GM23338 (cell line): ENCODE measurements around the gene JAM3. TPM values are rescaled to one million over a fixed set of nuclear protein-coding genes. Genes with fewer than 3 reads are reported as not detected.

ENCODE experiments used
- ATAC-seq: fragments of 200-7000 bp; cut with Tn5 transposase; 3 replicates; pipeline ENCODE4 v1.9.1; 2020
- DNase-seq: peaks from one replicate; pipeline ENCODE4 v3.0.0-alpha.2; 2015; ENCODE audit warnings: low spot score
- H2AFZ ChIP-seq: fragments of 200-600 bp; sonication (generic); 2 replicates; pipeline ENCODE4 v1.8.0; 2016; ENCODE audit warnings: antibody characterized with exemption, mild to moderate bottlenecking, moderate library complexity
- H3F3A ChIP-seq: fragments of 200-600 bp; sonication (generic); replicated peaks from 2 replicates; pipeline ENCODE4 v1.8.0; 2017; ENCODE audit warnings: antibody characterized with exemption, mixed run types, low read depth
- H3K27ac ChIP-seq: fragments of 200-600 bp; sonication (generic); 2 replicates; pipeline ENCODE4 v1.6.1; 2016; ENCODE audit warnings: low read depth
- H3K27me3 ChIP-seq: fragments of 200-600 bp; sonication (generic); 2 replicates; pipeline ENCODE4 v1.8.0; 2016; ENCODE audit warnings: mild to moderate bottlenecking, mixed run types, moderate library complexity; ENCODE audit not compliant: insufficient read depth
- H3K36me3 ChIP-seq: fragments of 200-600 bp; sonication (generic); 2 replicates; pipeline ENCODE4 v1.8.0; 2016; ENCODE audit warnings: mild to moderate bottlenecking; ENCODE audit not compliant: insufficient read depth
- H3K4me1 ChIP-seq: fragments of 200-600 bp; sonication (generic); 2 replicates; pipeline ENCODE4 v1.8.0; 2016; ENCODE audit warnings: mild to moderate bottlenecking, moderate library complexity; ENCODE audit not compliant: insufficient read depth
- H3K4me2 ChIP-seq: fragments of 200-600 bp; sonication (generic); 2 replicates; pipeline ENCODE4 v1.7.1; 2017; ENCODE audit warnings: mixed run types
- H3K4me3 ChIP-seq: fragments of 200-600 bp; sonication (generic); 2 replicates; pipeline ENCODE4 v1.6.1; 2016; ENCODE audit warnings: mixed run types
- H3K79me2 ChIP-seq: fragments of 200-600 bp; sonication (generic); replicated peaks from 2 replicates; pipeline ENCODE4 v1.8.0; 2017; ENCODE audit warnings: mild to moderate bottlenecking; ENCODE audit not compliant: insufficient read depth
- H3K9me2 ChIP-seq: fragments of 200-600 bp; sonication (generic); 2 replicates; pipeline ENCODE4 v1.8.0; 2017; ENCODE audit not compliant: insufficient read depth
- H4K20me1 ChIP-seq: fragments of 200-600 bp; sonication (generic); replicated peaks from 2 replicates; pipeline ENCODE4 v1.8.0; 2017; ENCODE audit warnings: mild to moderate bottlenecking; ENCODE audit not compliant: insufficient read depth
- H3K27ac Mint-ChIP-seq: 2 replicates; pipeline ENCODE4 v1.8.0; 2020; ENCODE audit warnings: inconsistent platforms, mild to moderate bottlenecking, moderate library complexity, mixed read lengths
- H3K27me3 Mint-ChIP-seq: 3 replicates; pipeline ENCODE4 v1.8.0; 2022; ENCODE audit warnings: low read depth, mild to moderate bottlenecking, moderate library complexity, mixed read lengths, inconsistent platforms; ENCODE audit not compliant: insufficient read depth, poor library complexity
- H3K36me3 Mint-ChIP-seq: 3 replicates; pipeline ENCODE4 v1.8.0; 2021; ENCODE audit warnings: low read depth, mild to moderate bottlenecking, inconsistent platforms, moderate library complexity, mixed read lengths
- H3K4me1 Mint-ChIP-seq: 3 replicates; pipeline ENCODE4 v1.8.0; 2020; ENCODE audit warnings: mild to moderate bottlenecking, inconsistent platforms, mixed read lengths
- H3K4me3 Mint-ChIP-seq: 3 replicates; pipeline ENCODE4 v1.8.0; 2021; ENCODE audit warnings: moderate library complexity, mild to moderate bottlenecking, inconsistent platforms, mixed read lengths
- H3K9me3 Mint-ChIP-seq: 3 replicates; pipeline ENCODE4 v1.8.0; 2020; ENCODE audit warnings: moderate library complexity, mild to moderate bottlenecking, inconsistent platforms, mixed read lengths
- CREB1 ChIP-seq: fragments of 250-450 bp; sonication (Bioruptor Pico); IDR thresholded peaks from 2 replicates; pipeline ENCODE4 v1.5.0; 2020; ENCODE audit warnings: low read depth, mild to moderate bottlenecking, moderate library complexity
- EZH2 ChIP-seq: fragments of 200-600 bp; sonication (generic); IDR thresholded peaks from one replicate; pipeline ENCODE4 v1.8.0; 2017; ENCODE audit warnings: antibody characterized with exemption, mild to moderate bottlenecking, low read depth; ENCODE audit not compliant: unreplicated experiment
- EZH2phosphoT487 ChIP-seq: fragments of 200-600 bp; sonication (generic); IDR thresholded peaks from one replicate; pipeline ENCODE4 v1.8.1; 2018; ENCODE audit warnings: antibody characterized with exemption; ENCODE audit not compliant: unreplicated experiment
- JUNB ChIP-seq: IDR thresholded peaks from one replicate; pipeline ENCODE4 v1.6.1; 2016; ENCODE audit warnings: antibody characterized with exemption; ENCODE audit not compliant: unreplicated experiment
- NANOG ChIP-seq: IDR thresholded peaks from 2 replicates; pipeline ENCODE4 v1.6.1; 2016; ENCODE audit warnings: antibody characterized with exemption, borderline replicate concordance
- POLR2AphosphoS5 ChIP-seq: IDR thresholded peaks from 2 replicates; pipeline ENCODE4 v1.6.1; 2016; ENCODE audit warnings: antibody characterized with exemption, low read depth
- STAT1 ChIP-seq: IDR thresholded peaks from one replicate; pipeline ENCODE4 v1.6.1; 2016; ENCODE audit warnings: antibody characterized with exemption; ENCODE audit not compliant: unreplicated experiment
- ZNF114 ChIP-seq: fragments of 250-450 bp; sonication (Bioruptor Pico); IDR thresholded peaks from 2 replicates; pipeline ENCODE4 v1.5.0; 2020; ENCODE audit warnings: mild to moderate bottlenecking, moderate library complexity
- ZNF331 ChIP-seq: fragments of 250-450 bp; sonication (Bioruptor Pico); IDR thresholded peaks from 2 replicates; pipeline ENCODE4 v1.5.0; 2020; ENCODE audit warnings: low read depth, mild to moderate bottlenecking, moderate library complexity
- polyA plus RNA-seq: library from polyadenylated mRNA; unstranded; fragments of >200 nt; fragmentation: Nextera tagmentation; extraction: Ambion mirVana; gene quantifications from 2 replicates; pipeline ENCODE4 v1.2.1, GENCODE V29; 2016
- total RNA-seq: library from RNA; depleted of rRNA; stranded (reverse); fragments of >200 nt; shearing (Covaris generic); gene quantifications from 2 replicates; pipeline ENCODE4 v1.2.3, GENCODE V29; 2014
- TF ChIP-seq, protein P1 (sequence below), 2 experiments: fragments of 200-600 bp in 1 of 2; sonication (generic) in 1 of 2; conservative IDR thresholded peaks; 2 replicates each; pipeline versions ENCODE4 v1.5.1 to v1.6.1; 2016 to 2017; ENCODE audit warnings: antibody characterized with exemption in 2 of 2, low read depth in 2 of 2, mild to moderate bottlenecking in 2 of 2, moderate library complexity in 1 of 2
- TF ChIP-seq, protein P2 (sequence below): IDR thresholded peaks from one replicate; pipeline ENCODE4 v1.6.1; 2018; ENCODE audit warnings: antibody characterized with exemption; ENCODE audit not compliant: unreplicated experiment

Gene JAM3
- total and polyA plus RNA-seq, 2 experiments from 2014 or later = 14.1 to 41.5 TPM

DNA sequence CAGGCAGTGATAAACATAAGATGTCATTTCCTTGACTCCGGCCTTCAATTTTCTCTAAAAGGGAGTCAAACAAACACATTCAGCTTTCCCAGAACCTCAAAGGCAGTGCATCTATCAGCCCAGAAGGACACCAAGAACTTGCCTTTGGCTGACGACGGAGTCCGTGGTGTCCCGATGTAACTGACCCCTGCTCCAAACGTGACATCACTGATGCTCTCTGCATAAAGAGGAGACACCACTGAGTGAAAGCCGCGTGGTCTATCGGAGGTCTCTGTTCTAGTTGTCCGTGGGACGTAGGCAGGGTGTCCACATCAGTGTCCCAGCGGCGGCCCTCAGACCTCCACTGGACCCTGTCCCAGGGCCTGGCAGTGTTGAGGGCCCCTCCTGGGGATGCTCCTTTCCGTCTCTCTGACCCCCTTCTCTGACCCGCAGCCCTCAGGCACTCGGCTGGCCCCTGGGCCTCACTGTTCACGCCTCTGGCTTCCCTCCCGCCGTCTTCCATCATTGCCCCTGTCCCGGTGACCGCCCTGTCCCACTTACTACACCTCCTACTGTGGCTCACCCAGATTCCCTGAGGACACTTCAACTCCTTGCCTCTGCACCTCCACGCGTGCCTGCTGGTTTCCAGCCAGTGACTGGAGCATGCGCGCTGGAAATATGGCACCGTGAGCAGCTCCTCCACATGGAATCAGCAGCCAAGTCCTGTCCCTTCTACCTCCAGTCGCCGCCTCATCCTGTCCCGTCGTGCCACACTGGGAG is 84.5 kb downstream of the JAM3 start:
- Mint-ChIP-seq H3K27me3 (peaks cover 19% of the 10 kb centered on the region), H3K4me1 (no peaks in the 10 kb centered on the region), H3K27ac (no peak overlapping the region), H3K36me3 (peaks cover 79% of the 10 kb centered on the region), H3K4me3 (no peak overlapping the region), H3K9me3 (no peaks in the 10 kb centered on the region; the same call in 1 of the 3 replicates)
- no peaks in the 10 kb centered on the region for H3K79me2 ChIP-seq
- ATAC-seq (no peak), DNase-seq (no peak)
- no peaks in the 10 kb centered on the region for H3K9me2 ChIP-seq
- peaks cover 41% of the 10 kb centered on the region for H3K36me3 ChIP-seq
- no peak overlapping the region for H2AFZ ChIP-seq
- peaks cover 8% of the 10 kb centered on the region for H4K20me1 ChIP-seq
- no peak overlapping the region for H3K27ac ChIP-seq
- no peak overlapping the region for H3K4me3 ChIP-seq
- H3K4me2 ChIP-seq = no peak overlapping the region
- 0 out of 2 replicates have a peak, but pooled peaks cover 3% of the 10 kb centered on the region for H3F3A ChIP-seq
- H3K4me1 ChIP-seq = no peaks in the 10 kb centered on the region
- TF ChIP-seq CREB1 (CRISPR knock-in tag) (no peak), STAT1 (no peak), NANOG (no peak), JUNB (no peak), ZNF331 (CRISPR knock-in tag) (no peak), POLR2AphosphoS5 (no peak), ZNF114 (CRISPR knock-in tag) (no peak), EZH2phosphoT487 (no peak)
- TF ChIP-seq, protein P1, sequence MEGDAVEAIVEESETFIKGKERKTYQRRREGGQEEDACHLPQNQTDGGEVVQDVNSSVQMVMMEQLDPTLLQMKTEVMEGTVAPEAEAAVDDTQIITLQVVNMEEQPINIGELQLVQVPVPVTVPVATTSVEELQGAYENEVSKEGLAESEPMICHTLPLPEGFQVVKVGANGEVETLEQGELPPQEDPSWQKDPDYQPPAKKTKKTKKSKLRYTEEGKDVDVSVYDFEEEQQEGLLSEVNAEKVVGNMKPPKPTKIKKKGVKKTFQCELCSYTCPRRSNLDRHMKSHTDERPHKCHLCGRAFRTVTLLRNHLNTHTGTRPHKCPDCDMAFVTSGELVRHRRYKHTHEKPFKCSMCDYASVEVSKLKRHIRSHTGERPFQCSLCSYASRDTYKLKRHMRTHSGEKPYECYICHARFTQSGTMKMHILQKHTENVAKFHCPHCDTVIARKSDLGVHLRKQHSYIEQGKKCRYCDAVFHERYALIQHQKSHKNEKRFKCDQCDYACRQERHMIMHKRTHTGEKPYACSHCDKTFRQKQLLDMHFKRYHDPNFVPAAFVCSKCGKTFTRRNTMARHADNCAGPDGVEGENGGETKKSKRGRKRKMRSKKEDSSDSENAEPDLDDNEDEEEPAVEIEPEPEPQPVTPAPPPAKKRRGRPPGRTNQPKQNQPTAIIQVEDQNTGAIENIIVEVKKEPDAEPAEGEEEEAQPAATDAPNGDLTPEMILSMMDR (conservative IDR thresholded peaks at IDR 0.05; ENCODE audit: low read depth in 2 of 2) = no peak
- no peaks in the 10 kb centered on the region for H3K27me3 ChIP-seq

DNA sequence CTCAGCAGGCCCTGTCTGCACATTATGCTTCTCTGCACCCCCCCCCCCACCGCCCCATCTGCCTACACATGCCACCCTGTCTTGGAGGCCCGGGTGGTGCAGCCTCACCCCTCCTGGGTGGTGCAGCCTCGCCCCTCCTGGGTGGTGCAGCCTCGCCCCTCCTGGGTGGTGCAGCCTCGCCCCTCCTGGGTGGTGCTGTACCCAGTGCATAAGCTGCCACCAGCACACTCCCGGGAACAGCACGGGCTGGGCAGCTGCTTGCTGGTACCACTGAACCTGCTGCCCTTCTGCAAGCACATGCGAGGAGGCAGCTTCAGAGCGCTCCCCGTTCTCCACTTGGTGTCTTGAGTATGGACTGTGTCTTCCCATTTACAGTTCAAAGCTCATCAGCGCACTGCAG is 85.6 kb downstream of the JAM3 start:
- Mint-ChIP-seq H3K4me1 (no peaks in the 10 kb centered on the region), H3K4me3 (no peak overlapping the region), H3K27me3 (peaks cover 19% of the 10 kb centered on the region), H3K36me3 (peaks cover 79% of the 10 kb centered on the region), H3K9me3 (no peaks in the 10 kb centered on the region; the same call in 1 of the 3 replicates), H3K27ac (no peak overlapping the region)
- Histone ChIP-seq H3K79me2 (no peaks in the 10 kb centered on the region), H3F3A (no peaks in the 10 kb centered on the region), H3K9me2 (no peaks in the 10 kb centered on the region), H3K4me1 (no peaks in the 10 kb centered on the region), H2AFZ (no peak overlapping the region), H3K27me3 (no peaks in the 10 kb centered on the region), H3K4me3 (no peak overlapping the region), H3K4me2 (no peak overlapping the region), H3K27ac (no peak overlapping the region), H4K20me1 (peaks cover 8% of the 10 kb centered on the region), H3K36me3 (peaks cover 43% of the 10 kb centered on the region)
- no peak for ATAC-seq
- DNase-seq = no peak
- TF ChIP-seq CREB1 (CRISPR knock-in tag) = no peak
- TF ChIP-seq EZH2 = no peak
- TF ChIP-seq, protein P2, sequence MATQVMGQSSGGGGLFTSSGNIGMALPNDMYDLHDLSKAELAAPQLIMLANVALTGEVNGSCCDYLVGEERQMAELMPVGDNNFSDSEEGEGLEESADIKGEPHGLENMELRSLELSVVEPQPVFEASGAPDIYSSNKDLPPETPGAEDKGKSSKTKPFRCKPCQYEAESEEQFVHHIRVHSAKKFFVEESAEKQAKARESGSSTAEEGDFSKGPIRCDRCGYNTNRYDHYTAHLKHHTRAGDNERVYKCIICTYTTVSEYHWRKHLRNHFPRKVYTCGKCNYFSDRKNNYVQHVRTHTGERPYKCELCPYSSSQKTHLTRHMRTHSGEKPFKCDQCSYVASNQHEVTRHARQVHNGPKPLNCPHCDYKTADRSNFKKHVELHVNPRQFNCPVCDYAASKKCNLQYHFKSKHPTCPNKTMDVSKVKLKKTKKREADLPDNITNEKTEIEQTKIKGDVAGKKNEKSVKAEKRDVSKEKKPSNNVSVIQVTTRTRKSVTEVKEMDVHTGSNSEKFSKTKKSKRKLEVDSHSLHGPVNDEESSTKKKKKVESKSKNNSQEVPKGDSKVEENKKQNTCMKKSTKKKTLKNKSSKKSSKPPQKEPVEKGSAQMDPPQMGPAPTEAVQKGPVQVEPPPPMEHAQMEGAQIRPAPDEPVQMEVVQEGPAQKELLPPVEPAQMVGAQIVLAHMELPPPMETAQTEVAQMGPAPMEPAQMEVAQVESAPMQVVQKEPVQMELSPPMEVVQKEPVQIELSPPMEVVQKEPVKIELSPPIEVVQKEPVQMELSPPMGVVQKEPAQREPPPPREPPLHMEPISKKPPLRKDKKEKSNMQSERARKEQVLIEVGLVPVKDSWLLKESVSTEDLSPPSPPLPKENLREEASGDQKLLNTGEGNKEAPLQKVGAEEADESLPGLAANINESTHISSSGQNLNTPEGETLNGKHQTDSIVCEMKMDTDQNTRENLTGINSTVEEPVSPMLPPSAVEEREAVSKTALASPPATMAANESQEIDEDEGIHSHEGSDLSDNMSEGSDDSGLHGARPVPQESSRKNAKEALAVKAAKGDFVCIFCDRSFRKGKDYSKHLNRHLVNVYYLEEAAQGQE = no peak
- TF ChIP-seq, protein P1 (conservative IDR thresholded peaks at IDR 0.05; ENCODE audit: low read depth in 2 of 2) = no peak
- no peak for TF ChIP-seq STAT1
- TF ChIP-seq POLR2AphosphoS5 = no peak
